ENCODE results near the gene SAPCD2. TPM values are rescaled to one million over a fixed set of nuclear protein-coding genes. Genes with fewer than 3 reads are reported as not detected.

The SAPCD2 gene
- total and polyA plus RNA-seq, 2 of the 4 experiments (the other 2 are of a cell fraction): 3.4 to 4.9 TPM

DNA sequence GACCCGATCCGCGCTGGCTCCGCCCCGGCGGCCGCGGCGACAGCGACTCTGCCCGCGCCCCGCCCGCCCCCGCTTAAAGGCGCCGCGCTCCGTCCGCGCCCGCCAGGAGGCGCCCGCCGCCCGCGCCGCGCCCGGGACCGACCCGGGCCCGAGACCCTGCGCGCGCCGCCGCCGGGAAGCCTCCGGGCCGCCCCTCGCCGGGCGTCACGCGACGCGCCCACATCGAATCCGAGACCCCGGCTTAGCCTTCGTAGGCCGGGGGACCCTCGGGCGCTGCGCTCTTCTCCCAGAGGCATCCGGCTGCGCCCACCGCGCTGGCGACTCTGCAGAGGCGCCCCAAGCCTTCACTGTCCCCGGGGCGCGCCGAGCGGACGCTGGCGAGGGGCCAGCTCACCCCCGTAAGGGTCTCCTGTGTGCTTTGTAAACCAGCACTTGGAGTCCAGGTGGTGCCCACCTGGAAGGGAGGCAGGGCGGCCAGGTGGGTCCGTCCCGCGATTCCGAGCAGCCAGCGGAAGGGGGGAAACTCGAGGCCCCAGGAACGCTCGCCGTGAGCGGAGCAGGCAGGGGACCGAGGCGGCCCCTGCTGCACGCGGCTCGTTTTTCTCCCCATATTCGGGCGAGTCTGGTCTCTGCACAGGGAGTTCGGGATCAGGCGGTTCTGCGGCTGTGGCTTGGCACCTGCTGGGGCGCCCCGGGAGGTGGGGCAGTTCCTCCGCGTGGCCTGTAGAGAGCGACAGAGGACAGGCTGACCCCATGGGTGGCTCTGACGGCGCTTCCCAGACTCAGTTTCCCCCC is 41.9 kb downstream of the SAPCD2 start:
- H3K4ac ChIP-seq (ENCODE audit: low read depth, low read length): no peak overlapping the region
- H3K9ac ChIP-seq (ENCODE audit: low read depth, low read length): peak overlapping the region; percentile 64
- H3K56ac ChIP-seq (ENCODE audit: extremely low read depth, insufficient read depth, low read length): no peak overlapping the region
- intact Hi-C loops (cut with micrococcal nuclease): loop anchor here (1.0 to 2.0 kb wide), 2 partner anchors 22 to 241 kb away; no protein-coding TSS in a partner anchor
- H2BK15ac ChIP-seq (ENCODE audit: low read depth, low read length): no peak overlapping the region
- H3K4me3 ChIP-seq (ENCODE audit: insufficient read depth, low read depth, low read length): peak overlapping the region; percentile 88
- 2% methylated on average over 54 of the region's 98 CpGs; no CpG with 5 or more reads in 1 of the 2 experiments for WGBS, 2 experiments (ENCODE audit: extremely low coverage in 2 of 2, insufficient read length in 1 of 2)
- H3K27ac ChIP-seq (ENCODE audit: insufficient read depth, low read length): no peak overlapping the region; the same call in 1 of the 2 replicates
- in situ Hi-C loops (cut with MboI; ENCODE audit: low sequenced_read_pairs): no loop called here
- H3K4me2 ChIP-seq (ENCODE audit: low read depth, low read length): peak overlapping the region; percentile 85
- H3K18ac ChIP-seq (ENCODE audit: low read depth, low read length): peak overlapping the region; percentile 19; the same call in 1 of the 2 replicates
- H3K9me1 ChIP-seq (ENCODE audit: insufficient read depth, low read length): peaks cover 4% of the 10 kb centered on the region; the same call in 1 of the 2 replicates
- H3K36me3 ChIP-seq (ENCODE audit: control insufficient read depth, insufficient read depth, low read length): no peaks in the 10 kb centered on the region
- H3K14ac ChIP-seq (replicated peaks; ENCODE audit: low read depth, low read length): no peak overlapping the region
- peaks cover 0 to 7% of the 10 kb centered on the region in 2 experiments; a peak in 2 of 4 replicates for H3K79me1 ChIP-seq (ENCODE audit: low read depth in 1 of 2, low read length in 2 of 2)
- no peak overlapping the region for H4K91ac ChIP-seq (ENCODE audit: insufficient read depth, low read depth, low read length)
- H2BK5ac ChIP-seq (ENCODE audit: low read depth, low read length, poor library complexity, severe bottlenecking): no peak overlapping the region
- peaks cover 5% of the 10 kb centered on the region for H3K4me1 ChIP-seq (ENCODE audit: control insufficient read depth, insufficient read depth, low read length)
- no peaks in the 10 kb centered on the region; the same call in 1 of the 2 replicates for H4K20me1 ChIP-seq (ENCODE audit: insufficient read depth, low read length)
- H3K27me3 ChIP-seq (ENCODE audit: control insufficient read depth, insufficient read depth, low read length): no peaks in the 10 kb centered on the region; the same call in 1 of the 2 replicates
- H2AK9ac ChIP-seq (replicated peaks; ENCODE audit: low read depth, low read length, poor library complexity): peak overlapping the region; percentile 90
- H2BK20ac ChIP-seq (ENCODE audit: low read depth, low read length): no peak overlapping the region
- peak; percentile 11 for DNase-seq
- H3K9me3 ChIP-seq (ENCODE audit: control insufficient read depth, insufficient read depth, low read length): no peaks in the 10 kb centered on the region
- H2AK5ac ChIP-seq (ENCODE audit: low read depth, low read length): peak overlapping the region; percentile 30; the same call in 1 of the 2 replicates
- POLR2A ChIA-PET (ENCODE audit: unreplicated experiment): no interaction called here
- dilution Hi-C loops (cut with HindIII; ENCODE audit: low sequenced_read_pairs, unreplicated experiment): no loop called here
- CTCF ChIA-PET: interaction anchor here (0.6 to 1.4 kb wide), 10 partner anchors 18 to 239 kb away, joined by 3 to 9 read pairs (median 3); partner anchors contain the start of genes AJM1, NPDC1 and PAXX
- H4K8ac ChIP-seq (ENCODE audit: low read depth in 2 of 2, low read length in 2 of 2): peak overlapping the region in 1 of 2 experiments; percentile 39; a peak in 1 of 4 replicates
- peak; percentile 83 for ATAC-seq (ENCODE audit: low read depth)
- H4K5ac ChIP-seq (ENCODE audit: low read depth, low read length): peak overlapping the region; percentile 6; the same call in 1 of the 2 replicates
- no TSS peak for BruUV-seq (replicated peaks)
- H2AFZ ChIP-seq (replicated peaks; ENCODE audit: low read length, poor library complexity): peak overlapping the region; percentile 92
- peak overlapping the region; percentile 59; the same call in 1 of the 2 replicates for H3K23ac ChIP-seq (ENCODE audit: low read depth, low read length)
- H2BK120ac ChIP-seq (ENCODE audit: low read depth, low read length): 0 out of 2 replicates have a peak overlapping the region, but pooled peaks have one; percentile 23
- TF ChIP-seq BHLHE40 (IDR thresholded peaks at IDR 0.05; ENCODE audit: low read depth, low read length): no peak
- TF ChIP-seq, protein P1, sequence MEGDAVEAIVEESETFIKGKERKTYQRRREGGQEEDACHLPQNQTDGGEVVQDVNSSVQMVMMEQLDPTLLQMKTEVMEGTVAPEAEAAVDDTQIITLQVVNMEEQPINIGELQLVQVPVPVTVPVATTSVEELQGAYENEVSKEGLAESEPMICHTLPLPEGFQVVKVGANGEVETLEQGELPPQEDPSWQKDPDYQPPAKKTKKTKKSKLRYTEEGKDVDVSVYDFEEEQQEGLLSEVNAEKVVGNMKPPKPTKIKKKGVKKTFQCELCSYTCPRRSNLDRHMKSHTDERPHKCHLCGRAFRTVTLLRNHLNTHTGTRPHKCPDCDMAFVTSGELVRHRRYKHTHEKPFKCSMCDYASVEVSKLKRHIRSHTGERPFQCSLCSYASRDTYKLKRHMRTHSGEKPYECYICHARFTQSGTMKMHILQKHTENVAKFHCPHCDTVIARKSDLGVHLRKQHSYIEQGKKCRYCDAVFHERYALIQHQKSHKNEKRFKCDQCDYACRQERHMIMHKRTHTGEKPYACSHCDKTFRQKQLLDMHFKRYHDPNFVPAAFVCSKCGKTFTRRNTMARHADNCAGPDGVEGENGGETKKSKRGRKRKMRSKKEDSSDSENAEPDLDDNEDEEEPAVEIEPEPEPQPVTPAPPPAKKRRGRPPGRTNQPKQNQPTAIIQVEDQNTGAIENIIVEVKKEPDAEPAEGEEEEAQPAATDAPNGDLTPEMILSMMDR (conservative IDR thresholded peaks at IDR 0.05; ENCODE audit: low read depth, low read length): peak; percentile 40
- no peak for TF ChIP-seq RCOR1 (IDR thresholded peaks at IDR 0.05; ENCODE audit: insufficient replicate concordance, low read length)
- no peak for TF ChIP-seq CHD1 (IDR thresholded peaks at IDR 0.05; ENCODE audit: low read depth, low read length)
- no peak for TF ChIP-seq SMC3 (IDR thresholded peaks at IDR 0.05; ENCODE audit: low read depth, low read length)
- TF ChIP-seq MAFK (IDR thresholded peaks at IDR 0.05; ENCODE audit: low read depth, low read length): no peak
- TF ChIP-seq, protein P2, sequence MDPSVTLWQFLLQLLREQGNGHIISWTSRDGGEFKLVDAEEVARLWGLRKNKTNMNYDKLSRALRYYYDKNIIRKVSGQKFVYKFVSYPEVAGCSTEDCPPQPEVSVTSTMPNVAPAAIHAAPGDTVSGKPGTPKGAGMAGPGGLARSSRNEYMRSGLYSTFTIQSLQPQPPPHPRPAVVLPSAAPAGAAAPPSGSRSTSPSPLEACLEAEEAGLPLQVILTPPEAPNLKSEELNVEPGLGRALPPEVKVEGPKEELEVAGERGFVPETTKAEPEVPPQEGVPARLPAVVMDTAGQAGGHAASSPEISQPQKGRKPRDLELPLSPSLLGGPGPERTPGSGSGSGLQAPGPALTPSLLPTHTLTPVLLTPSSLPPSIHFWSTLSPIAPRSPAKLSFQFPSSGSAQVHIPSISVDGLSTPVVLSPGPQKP (IDR thresholded peaks at IDR 0.05; ENCODE audit: borderline replicate concordance, low read depth, low read length): no peak
- TF ChIP-seq, protein P3, sequence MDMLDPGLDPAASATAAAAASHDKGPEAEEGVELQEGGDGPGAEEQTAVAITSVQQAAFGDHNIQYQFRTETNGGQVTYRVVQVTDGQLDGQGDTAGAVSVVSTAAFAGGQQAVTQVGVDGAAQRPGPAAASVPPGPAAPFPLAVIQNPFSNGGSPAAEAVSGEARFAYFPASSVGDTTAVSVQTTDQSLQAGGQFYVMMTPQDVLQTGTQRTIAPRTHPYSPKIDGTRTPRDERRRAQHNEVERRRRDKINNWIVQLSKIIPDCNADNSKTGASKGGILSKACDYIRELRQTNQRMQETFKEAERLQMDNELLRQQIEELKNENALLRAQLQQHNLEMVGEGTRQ (IDR thresholded peaks at IDR 0.05; ENCODE audit: low read depth, low read length): no peak
- no peak for TF ChIP-seq MXI1 (IDR thresholded peaks at IDR 0.05; ENCODE audit: borderline replicate concordance, low read depth, low read length)
- 0 out of 2 replicates have a peak, but pooled peaks have one; percentile 3 for TF ChIP-seq RAD21 (IDR thresholded peaks at IDR 0.05; ENCODE audit: low read length)
- no peak for TF ChIP-seq RFX5 (IDR thresholded peaks at IDR 0.05; ENCODE audit: low read depth, low read length)
- no peak for TF ChIP-seq FOS (IDR thresholded peaks at IDR 0.05; ENCODE audit: low read depth, low read length)
